Measurements from ENCODE around the gene CLDN25.
"Not testable (repeated sequence)": the region's sequence is repeated elsewhere in the genome, so short reads cannot be mapped to it uniquely, and the experiment has no call there.

CLDN25 gene

DNA sequence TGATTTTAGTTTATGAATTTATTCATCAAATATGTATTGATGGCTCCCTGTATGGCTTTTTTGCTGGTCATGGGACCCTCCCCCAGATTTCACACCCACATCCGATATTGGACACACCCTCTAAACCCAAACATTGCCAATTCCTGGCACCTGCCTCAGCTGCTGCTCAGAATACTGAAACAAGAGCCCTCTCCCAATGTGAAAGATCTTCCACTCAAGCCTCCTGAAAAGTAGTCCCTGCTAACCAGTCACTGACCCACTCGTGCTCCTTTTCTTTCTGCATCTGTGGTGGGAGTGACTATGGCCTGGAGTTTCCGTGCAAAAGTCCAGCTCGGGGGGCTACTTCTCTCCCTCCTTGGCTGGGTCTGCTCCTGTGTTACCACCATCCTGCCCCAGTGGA, at the start of gene CLDN25:
Gene CLDN25 (plus strand): TSS at position 301 of the 400 bp plus-strand sequence. CDS start 0 bp downstream, at position 301.
- DNase-seq (ENCODE audit: low read depth) = no peak

GRCh38 chr11:113730887-113731726, 48.5 kb upstream of the CLDN25 start:
- DNase-seq (ENCODE audit: low read depth) = peak; percentile 66

GRCh38 chr11:113732092-113732491, 47.5 kb upstream of the CLDN25 start:
- no peak for DNase-seq (ENCODE audit: low read depth)

DNA sequence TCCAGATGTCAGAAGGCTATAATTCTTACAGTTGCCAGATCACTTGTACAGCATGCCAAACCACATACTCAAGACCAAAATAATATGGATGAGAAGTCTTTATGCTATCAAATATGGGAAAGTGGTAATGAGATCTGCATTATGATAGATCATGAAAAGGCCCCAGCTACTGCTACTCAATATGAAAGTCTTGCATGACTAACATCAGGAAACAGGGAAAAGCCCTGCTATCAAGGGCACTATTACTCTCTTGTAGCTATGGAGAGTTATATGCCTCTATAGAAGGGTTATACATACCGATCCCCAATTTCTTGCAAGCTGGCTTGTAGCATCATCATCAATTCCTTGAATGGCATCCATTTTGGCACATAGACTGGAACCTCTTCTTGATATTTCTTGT, 43.3 kb upstream of the CLDN25 start:
- DNase-seq (ENCODE audit: low read depth) = no peak

DNA sequence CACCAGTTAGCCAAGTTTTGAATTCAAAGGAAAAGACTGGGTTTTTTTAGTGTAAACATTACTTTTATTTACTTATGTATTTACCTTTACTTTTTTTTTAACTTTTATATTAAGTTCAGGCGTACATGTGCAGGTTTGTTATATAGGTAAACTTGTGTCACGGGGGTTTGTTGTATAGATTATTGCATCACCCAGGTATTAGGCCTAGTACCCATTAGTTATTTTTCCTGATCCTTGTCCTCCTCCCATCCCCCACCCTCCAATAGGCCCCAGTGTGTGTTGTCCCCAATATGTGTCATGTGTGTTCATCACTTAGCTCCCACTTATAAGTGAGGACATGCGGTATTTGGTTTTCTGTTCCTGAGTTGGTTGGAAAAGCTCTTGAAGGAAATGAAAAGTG, 26.7 kb upstream of the CLDN25 start:
- no peak for DNase-seq (ENCODE audit: low read depth)

DNA sequence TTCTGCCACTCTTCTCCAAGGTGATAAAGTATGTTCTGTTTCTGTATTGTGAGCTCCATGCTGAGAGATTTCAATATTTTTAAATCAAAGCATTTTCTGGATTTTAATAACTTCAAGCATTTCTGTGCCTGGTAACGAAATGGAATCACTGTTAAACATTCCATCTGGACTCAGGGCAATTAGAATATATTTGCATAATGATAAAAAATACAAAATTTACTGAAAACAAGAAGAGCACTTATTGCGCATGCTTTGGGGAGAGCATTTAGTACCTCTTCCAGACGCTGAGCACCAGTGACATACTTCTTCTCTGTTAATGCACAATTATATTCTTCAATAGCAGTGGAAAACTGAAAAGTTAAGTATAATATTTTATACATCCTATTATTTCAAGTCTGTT, 19.4 kb upstream of the CLDN25 start:
- no peak for DNase-seq (ENCODE audit: low read depth)

- not testable (repeated sequence) for DNase-seq (ENCODE audit: low read depth)
These were observed 16.6 kb upstream of the CLDN25 start for GRCh38 chr11:113763040-113763439.

GRCh38 chr11:113764527-113765219, 14.9 kb upstream of the CLDN25 start:
- DNase-seq (ENCODE audit: low read depth) = no peak

DNA sequence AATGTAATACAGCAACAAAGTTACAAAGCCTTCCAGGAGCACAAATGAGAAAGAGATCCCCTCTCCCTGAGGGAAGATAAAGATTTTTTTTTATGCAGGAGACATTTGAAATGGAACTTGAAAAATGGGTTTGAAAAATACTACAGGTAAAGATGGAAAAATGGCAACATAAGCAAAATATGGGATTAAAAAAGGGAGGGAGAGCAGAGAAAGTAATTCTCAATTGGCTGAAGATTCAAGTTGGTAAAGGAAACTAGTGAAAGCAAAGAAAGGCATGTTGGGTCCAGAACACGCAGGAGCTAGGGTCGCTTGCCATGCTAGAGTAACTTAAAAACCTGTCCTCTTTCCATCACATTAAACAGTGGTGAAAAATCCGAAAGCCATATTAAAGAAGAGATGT, 7.6 kb upstream of the CLDN25 start:
- DNase-seq (ENCODE audit: low read depth) = no peak

- DNase-seq (ENCODE audit: low read depth) = peak; percentile 51
These were observed 6.5 kb upstream of the CLDN25 start for GRCh38 chr11:113773092-113773415.

- peak; percentile 97 for DNase-seq (ENCODE audit: low read depth)
These were observed 6.0 kb upstream of the CLDN25 start, which contains the start of gene ZW10 for GRCh38 chr11:113773416-113774173. ZW10 (minus strand) TSS chr11:113773692; CDS start chr11:113773666, 26 bp downstream.

GRCh38 chr11:113774174-113774503, 5.5 kb upstream of the CLDN25 start:
- no peak for DNase-seq (ENCODE audit: low read depth)

- peak; percentile 74 for DNase-seq (ENCODE audit: low read depth)
These were observed 1.3 kb upstream of the CLDN25 start for GRCh38 chr11:113778111-113778910.

DNA sequence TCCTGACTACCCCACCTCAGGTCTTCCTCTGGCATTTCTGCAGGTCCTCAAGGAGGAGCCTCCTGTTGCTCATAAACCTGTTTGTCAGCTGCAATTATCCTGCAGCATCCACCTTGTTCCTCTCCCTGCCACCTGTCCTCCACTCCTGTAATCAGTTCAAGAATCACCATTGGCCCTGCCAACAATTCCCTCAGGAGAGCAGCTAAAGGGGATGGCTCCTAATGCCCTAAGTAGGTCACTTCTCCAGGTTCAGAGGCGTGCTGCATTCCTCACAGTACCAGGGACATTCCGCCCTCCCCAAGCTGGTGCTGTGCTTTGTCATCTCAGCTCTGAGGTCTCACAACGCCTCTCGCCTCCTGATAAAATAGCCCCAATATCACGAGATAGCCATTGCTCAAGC, 2.1 kb downstream of the CLDN25 start:
- DNase-seq (ENCODE audit: low read depth) = no peak

- no peak for DNase-seq (ENCODE audit: low read depth)
These were observed 2.5 kb downstream of the CLDN25 start for GRCh38 chr11:113782134-113782533.

DNA sequence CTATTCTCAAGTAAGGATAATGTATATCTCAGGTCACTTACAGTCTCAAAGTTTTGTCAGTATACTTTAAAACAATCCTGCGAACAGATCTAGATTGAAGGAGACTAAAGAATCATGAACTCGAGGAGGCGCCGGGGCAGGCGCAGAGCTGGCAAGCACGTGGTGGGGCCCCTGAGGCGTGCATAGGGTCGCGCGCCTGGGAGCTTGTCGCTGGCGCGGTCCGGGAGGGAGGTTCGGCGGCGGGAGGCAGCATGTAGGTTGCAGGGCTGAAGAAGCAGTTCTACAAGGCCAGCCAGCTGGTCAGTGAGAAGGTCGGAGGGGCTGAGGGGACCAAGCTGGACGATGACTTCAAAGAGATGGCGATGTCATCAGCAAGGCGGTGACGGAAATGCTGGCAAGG, 9.4 kb downstream of the CLDN25 start:
- DNase-seq (ENCODE audit: low read depth) = not testable (repeated sequence)

DNA sequence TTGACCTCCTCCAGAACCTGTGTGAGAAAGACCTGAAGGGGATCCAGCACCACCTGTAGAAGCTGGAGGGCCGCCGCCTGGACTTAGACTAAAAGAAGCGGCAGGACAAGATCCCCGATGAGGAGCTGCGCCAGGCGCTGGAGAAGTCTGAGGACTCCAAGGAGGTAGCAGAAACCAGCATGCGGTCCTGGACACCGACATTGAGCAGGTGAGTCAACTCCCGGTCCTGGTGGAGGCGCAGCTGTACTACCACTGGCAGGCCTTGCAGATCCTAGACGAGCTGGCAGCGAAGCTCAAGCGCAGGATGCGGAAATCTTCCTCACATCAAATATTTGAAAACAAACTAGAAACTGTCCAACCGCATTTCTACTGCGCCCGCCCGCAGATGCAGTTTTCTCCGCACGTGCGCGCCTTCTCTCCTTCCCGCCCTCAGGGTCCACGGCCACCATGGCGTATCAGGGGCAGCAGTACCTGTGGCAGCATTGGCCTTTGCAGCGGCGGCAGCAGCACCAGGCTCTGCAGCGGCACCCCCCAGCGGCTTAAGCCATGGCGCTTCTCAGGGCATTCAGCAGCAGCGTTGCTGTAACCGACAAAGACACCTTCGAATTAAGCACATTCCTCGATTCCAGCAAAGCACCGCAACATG, 10.2 kb downstream of the CLDN25 start:
- DNase-seq (ENCODE audit: low read depth) = no peak

- DNase-seq (ENCODE audit: low read depth) = peak; percentile 66
These were observed 17.2 kb downstream of the CLDN25 start for GRCh38 chr11:113796663-113797259.

- DNase-seq (ENCODE audit: low read depth) = no peak
These were observed 23.0 kb downstream of the CLDN25 start for GRCh38 chr11:113802621-113803020.

DNA sequence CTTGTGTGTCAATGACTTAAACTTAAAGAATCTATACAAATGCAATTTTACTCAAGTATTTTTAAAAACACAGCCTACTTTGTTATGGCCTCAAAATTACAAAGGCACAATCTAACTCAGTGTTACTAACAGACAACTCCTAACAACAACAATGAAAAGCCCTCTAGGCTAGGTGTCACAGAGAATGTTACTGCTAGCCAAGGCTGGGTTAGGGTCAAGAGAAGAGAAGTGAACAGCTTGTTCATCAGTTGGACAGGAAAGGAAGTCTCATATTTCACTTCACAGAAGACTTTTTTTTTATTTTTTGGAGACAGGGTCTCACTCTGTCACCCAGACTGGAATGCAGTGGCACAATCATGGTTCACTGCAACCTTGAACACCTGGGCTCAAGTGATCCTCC, 26.0 kb downstream of the CLDN25 start:
- no peak for DNase-seq (ENCODE audit: low read depth)

- DNase-seq (ENCODE audit: low read depth) = peak; percentile 47
These were observed 26.8 kb downstream of the CLDN25 start for GRCh38 chr11:113806406-113806805.

Measured in ELR (cell line).